ENCODE data around the gene NOTUM. TPM values are rescaled to one million over a fixed set of nuclear protein-coding genes. Genes with fewer than 3 reads are reported as not detected.

NOTUM gene
- total RNA-seq, 4 donors from 2014 or later, result 1.7 to 1.8 (median 1.7) TPM; not detected in 1

- H3K4me3 ChIP-seq, result no peak overlapping the region
- no peaks in the 10 kb centered on the region for H3K9me3 ChIP-seq
- H3K27ac ChIP-seq, result peak overlapping the region; percentile 39 to 69 (median 62)
- peaks cover 22 to 24% of the 10 kb centered on the region in 2 donors for H3K4me1 ChIP-seq
- in situ Hi-C loops (cut with MboI; ENCODE audit: low sequenced_read_pairs in 4 of 4) (no loop called here), intact Hi-C loops (cut with DNase I; ENCODE audit: low total_unique reads) (no loop called here)
- no peak for ATAC-seq
- no peak for DNase-seq
- no peaks in the 10 kb centered on the region for H3K27me3 ChIP-seq
- TF ChIP-seq CTCF (IDR thresholded peaks at IDR 0.05 in 4 of 5, conservative IDR thresholded peaks at IDR 0.05 in 1 of 5), result no peak
- TF ChIP-seq POLR2A (IDR thresholded peaks at IDR 0.05), result no peak
- H3K36me3 ChIP-seq, result no peaks in the 10 kb centered on the region
Observed at GRCh38 chr17:81906476-81907218, 54.3 kb downstream of the NOTUM start.

- Histone ChIP-seq H3K9me3 (no peaks in the 10 kb centered on the region), H3K36me3 (no peaks in the 10 kb centered on the region), H3K4me1 (peaks cover 20 to 24% of the 10 kb centered on the region in 2 donors), H3K27ac (no peak overlapping the region), H3K27me3 (no peaks in the 10 kb centered on the region), H3K4me3 (no peak overlapping the region)
- in situ Hi-C loops (cut with MboI; ENCODE audit: low sequenced_read_pairs in 4 of 4), result no loop called here
- no peak for ATAC-seq
- TF ChIP-seq POLR2A (IDR thresholded peaks at IDR 0.05) (no peak), CTCF (IDR thresholded peaks at IDR 0.05 in 4 of 5, conservative IDR thresholded peaks at IDR 0.05 in 1 of 5) (no peak)
- DNase-seq, result no peak
- intact Hi-C loops (cut with DNase I; ENCODE audit: low total_unique reads), result no loop called here
Observed at GRCh38 chr17:81905993-81906392, 55.0 kb downstream of the NOTUM start.

- TF ChIP-seq CTCF (IDR thresholded peaks at IDR 0.05 in 4 of 5, conservative IDR thresholded peaks at IDR 0.05 in 1 of 5) (no peak), POLR2A (IDR thresholded peaks at IDR 0.05) (no peak)
- no peak for ATAC-seq
- in situ Hi-C loops (cut with MboI; ENCODE audit: low sequenced_read_pairs in 4 of 4), result no loop called here
- H3K4me1 ChIP-seq, result peaks cover 16 to 23% of the 10 kb centered on the region in 2 donors
- peaks cover 0 to 3% of the 10 kb centered on the region in 2 donors for H3K36me3 ChIP-seq
- no peak for DNase-seq
- no peaks in the 10 kb centered on the region for H3K9me3 ChIP-seq
- intact Hi-C loops (cut with DNase I; ENCODE audit: low total_unique reads), result no loop called here
- no peak overlapping the region for H3K4me3 ChIP-seq
- H3K27ac ChIP-seq, result no peak overlapping the region
- no peaks in the 10 kb centered on the region for H3K27me3 ChIP-seq
Observed at GRCh38 chr17:81905424-81905875, 55.5 kb downstream of the NOTUM start.

- DNase-seq (no peak), ATAC-seq (no peak)
- Histone ChIP-seq H3K27me3 (no peaks in the 10 kb centered on the region), H3K4me1 (peaks cover 10 to 16% of the 10 kb centered on the region in 2 donors), H3K27ac (no peak overlapping the region), H3K36me3 (peaks cover 0 to 9% of the 10 kb centered on the region in 2 donors), H3K9me3 (no peaks in the 10 kb centered on the region), H3K4me3 (no peak overlapping the region)
- in situ Hi-C loops (cut with MboI; ENCODE audit: low sequenced_read_pairs in 4 of 4), result no loop called here
- TF ChIP-seq CTCF (IDR thresholded peaks at IDR 0.05 in 4 of 5, conservative IDR thresholded peaks at IDR 0.05 in 1 of 5), result no peak
- TF ChIP-seq POLR2A (IDR thresholded peaks at IDR 0.05), result no peak
- intact Hi-C loops (cut with DNase I; ENCODE audit: low total_unique reads), result no loop called here
Observed at GRCh38 chr17:81904600-81905423, 56.2 kb downstream of the NOTUM start.

Data from gastrocnemius medialis (tissue), 4 donors.